H9 (cell line): ENCODE measurements around the gene ITPKB. TPM values are rescaled to one million over a fixed set of nuclear protein-coding genes. Genes with fewer than 3 reads are reported as not detected.

Source experiments
- DNase-seq: peaks from one replicate; pipeline ENCODE4 v3.0.0-alpha.2; 2017
- H2AFZ ChIP-seq: one replicate; pipeline ENCODE4 v1.6.1; 2013; ENCODE audit warnings: mild to moderate bottlenecking, low read length, control low read depth, moderate library complexity
- H2AK5ac ChIP-seq: 2 replicates; pipeline ENCODE4 v1.6.1; 2013; ENCODE audit warnings: low read length, control low read depth, mixed read lengths; ENCODE audit not compliant: insufficient read length
- H2BK120ac ChIP-seq: one replicate; pipeline ENCODE4 v1.6.1; 2013; ENCODE audit warnings: low read depth, mild to moderate bottlenecking, low read length, control low read depth, inconsistent platforms; ENCODE audit not compliant: poor library complexity, severe bottlenecking
- H2BK12ac ChIP-seq: 2 replicates; pipeline ENCODE4 v1.6.1; 2013; ENCODE audit warnings: low read length, control low read depth, mixed read lengths, low read depth; ENCODE audit not compliant: insufficient read length
- H2BK15ac ChIP-seq: 2 replicates; pipeline ENCODE4 v1.6.1; 2013; ENCODE audit warnings: low read depth, low read length, control low read depth
- H2BK20ac ChIP-seq: one replicate; pipeline ENCODE4 v1.6.1; 2013; ENCODE audit warnings: low read depth, mild to moderate bottlenecking, low read length, control low read depth, inconsistent platforms; ENCODE audit not compliant: poor library complexity, severe bottlenecking
- H2BK5ac ChIP-seq: 2 replicates; pipeline ENCODE4 v1.6.1; 2013; ENCODE audit warnings: low read length, control low read depth, mixed read lengths; ENCODE audit not compliant: insufficient read length
- H3K14ac ChIP-seq: 2 replicates; pipeline ENCODE4 v1.6.1; 2013; ENCODE audit warnings: low read length, control low read depth; ENCODE audit not compliant: insufficient read depth
- H3K18ac ChIP-seq: 2 replicates; pipeline ENCODE4 v1.6.1; 2013; ENCODE audit warnings: low read depth, mild to moderate bottlenecking, mixed read lengths, low read length, control low read depth; ENCODE audit not compliant: insufficient read length
- H3K23ac ChIP-seq: 2 replicates; pipeline ENCODE4 v1.6.1; 2013; ENCODE audit warnings: low read length, control low read depth, mixed read lengths, low read depth; ENCODE audit not compliant: insufficient read length
- H3K23me2 ChIP-seq: 2 replicates; pipeline ENCODE4 v1.6.1; 2013; ENCODE audit warnings: low read depth, mild to moderate bottlenecking, mixed read lengths, low read length, control low read depth; ENCODE audit not compliant: insufficient read length, poor library complexity, severe bottlenecking
- H3K27ac ChIP-seq: 2 replicates; pipeline ENCODE4 v1.5.1; 2013; ENCODE audit warnings: low read length, control low read depth, mixed read lengths, low read depth; ENCODE audit not compliant: insufficient read length
- H3K27me3 ChIP-seq: 2 replicates; pipeline ENCODE4 v1.6.1; 2013; ENCODE audit warnings: low read length, control low read depth, inconsistent platforms; ENCODE audit not compliant: insufficient read depth
- H3K4ac ChIP-seq: 2 replicates; pipeline ENCODE4 v1.6.1; 2013; ENCODE audit warnings: low read depth, mild to moderate bottlenecking, control low read depth, inconsistent platforms, low read length, moderate library complexity
- H3K4me1 ChIP-seq: 2 replicates; pipeline ENCODE4 v1.6.1; 2013; ENCODE audit warnings: low read length, control low read depth, inconsistent platforms; ENCODE audit not compliant: insufficient read depth
- H3K4me2 ChIP-seq: 2 replicates; pipeline ENCODE4 v1.6.1; 2013; ENCODE audit warnings: low read length, control low read depth, mixed read lengths; ENCODE audit not compliant: insufficient read length, insufficient read depth
- H3K56ac ChIP-seq: 2 replicates; pipeline ENCODE4 v1.6.1; 2013; ENCODE audit warnings: low read depth, mild to moderate bottlenecking, mixed read lengths, low read length, control low read depth; ENCODE audit not compliant: insufficient read length
- H3K79me1 ChIP-seq: 2 replicates; pipeline ENCODE4 v1.6.1; 2013; ENCODE audit warnings: low read depth, mild to moderate bottlenecking, moderate library complexity, low read length, control low read depth, inconsistent platforms; ENCODE audit not compliant: insufficient read depth, poor library complexity, severe bottlenecking
- H3K79me2 ChIP-seq: 2 replicates; pipeline ENCODE4 v1.6.1; 2013; ENCODE audit warnings: low read length, control low read depth, inconsistent platforms; ENCODE audit not compliant: insufficient read depth
- H3K9ac ChIP-seq: 2 replicates; pipeline ENCODE4 v1.6.1; 2013; ENCODE audit warnings: low read length, control low read depth, mixed read lengths; ENCODE audit not compliant: insufficient read length; ENCODE audit errors: extremely low read depth
- H3K9me3 ChIP-seq: one replicate; pipeline ENCODE4 v1.6.1; 2013; ENCODE audit warnings: low read depth, low read length, inconsistent platforms; ENCODE audit not compliant: control insufficient read depth
- H3T11ph ChIP-seq: one replicate; pipeline ENCODE4 v1.6.1; 2013; ENCODE audit warnings: mild to moderate bottlenecking, low read length, control low read depth, inconsistent platforms
- H4K20me1 ChIP-seq: one replicate; pipeline ENCODE4 v1.6.1; 2013; ENCODE audit not compliant: control insufficient read depth, insufficient read length, insufficient read depth
- H4K5ac ChIP-seq: 2 replicates; pipeline ENCODE4 v1.6.1; 2013; ENCODE audit warnings: low read depth, mild to moderate bottlenecking, mixed read lengths, low read length, control low read depth; ENCODE audit not compliant: insufficient read length
- H4K8ac ChIP-seq: replicated peaks from 2 replicates; pipeline ENCODE4 v1.6.1; 2013; ENCODE audit warnings: low read length, control low read depth, mixed read lengths, low read depth; ENCODE audit not compliant: insufficient read length
- H4K91ac ChIP-seq: 2 replicates; pipeline ENCODE4 v1.6.1; 2013; ENCODE audit warnings: low read depth, mild to moderate bottlenecking, moderate library complexity, mixed read lengths, low read length, control low read depth; ENCODE audit not compliant: insufficient read length
- H3K27ac Mint-ChIP-seq, 3 experiments: 2 replicates in 2 of 3; 3 replicates in 1 of 3; pipeline ENCODE4 v1.8.0; 2020 to 2021; ENCODE audit warnings: mixed read lengths in 3 of 3, mild to moderate bottlenecking in 1 of 3, moderate library complexity in 1 of 3
- H3K27me3 Mint-ChIP-seq: 2 replicates; pipeline ENCODE4 v1.8.0; 2021; ENCODE audit warnings: low read depth, mild to moderate bottlenecking, moderate library complexity, mixed read lengths
- H3K36me3 Mint-ChIP-seq, 3 experiments: 2 replicates in 2 of 3; 3 replicates in 1 of 3; pipeline ENCODE4 v1.8.0; 2020 to 2021; ENCODE audit warnings: low read depth in 3 of 3, mixed read lengths in 3 of 3; ENCODE audit not compliant: insufficient read depth in 1 of 3
- H3K4me1 Mint-ChIP-seq, 2 experiments: 2 replicates each; pipeline ENCODE4 v1.8.0; 2020; ENCODE audit warnings: mixed read lengths in 2 of 2
- H3K4me3 Mint-ChIP-seq, 2 experiments: 2 replicates in 1 of 2; 3 replicates in 1 of 2; pipeline ENCODE4 v1.8.0; 2020 to 2021; ENCODE audit warnings: mild to moderate bottlenecking in 2 of 2, mixed read lengths in 2 of 2, moderate library complexity in 1 of 2
- H3K9me3 Mint-ChIP-seq, 2 experiments: 2 replicates in 1 of 2; 3 replicates in 1 of 2; pipeline ENCODE4 v1.8.0; 2020; ENCODE audit warnings: mild to moderate bottlenecking in 2 of 2, mixed read lengths in 2 of 2, moderate library complexity in 1 of 2
- WGBS: extraction: QIAGEN DNeasy Blood & Tissue Kit; methylation state at CpG from one replicate; pipeline ENCODE4 v1.1.7; 2013; ENCODE audit warnings: missing lambda C conversion rate, low lambda C conversion rate, mixed read lengths; ENCODE audit not compliant: insufficient read length; ENCODE audit errors: extremely low coverage; 5-methylcytosine and 5-hydroxymethylcytosine counted together
- total RNA-seq: library from RNA; stranded (reverse); gene quantifications from 2 replicates; pipeline ENCODE4 v1.2.1, GENCODE V29; 2021
- TF ChIP-seq, protein P1 (sequence below): fragments of 200-600 bp; sonication (generic); conservative IDR thresholded peaks from 3 replicates; pipeline ENCODE4 v1.8.0; 2021; ENCODE audit warnings: antibody characterized with exemption, mild to moderate bottlenecking

Gene ITPKB
- total RNA-seq, 1 experiment from 2014 or later: 3.8 TPM

DNA sequence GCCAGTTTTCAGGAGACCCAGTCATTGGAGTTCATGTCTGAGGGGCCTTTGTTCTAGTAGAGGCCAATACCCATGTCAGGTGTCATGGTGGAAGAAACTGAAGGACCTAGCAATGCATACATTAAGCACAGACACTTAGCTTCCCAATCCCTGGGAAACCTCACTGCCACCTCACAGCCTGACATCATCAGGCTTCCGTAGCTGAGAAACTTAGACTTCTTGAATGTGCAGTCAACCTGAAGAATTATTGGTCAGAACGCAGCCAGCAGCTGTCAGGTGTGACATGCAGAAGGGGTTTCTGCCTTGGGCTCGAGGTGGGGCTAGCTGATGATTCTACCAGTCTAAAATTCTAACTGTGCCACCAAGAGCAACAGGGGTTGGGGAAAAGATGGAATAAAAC lies 1.9 kb upstream of the ITPKB start:
- H3K27ac Mint-ChIP-seq: no peak overlapping the region

More for the DNA sequence above, 1.9 kb upstream of the ITPKB start:
- Histone ChIP-seq H3K9ac (no peak overlapping the region), H3K23me2 (peaks cover 25% of the 10 kb centered on the region), H4K91ac (no peak overlapping the region), H3K18ac (no peak overlapping the region), H3K4me1 (no peaks in the 10 kb centered on the region), H3K9me3 (no peaks in the 10 kb centered on the region), H3K27me3 (peaks cover 11% of the 10 kb centered on the region; the same call in 1 of the 2 replicates), H3K27ac (no peak overlapping the region), H3K4ac (no peak overlapping the region), H4K8ac (no peak overlapping the region), H3K23ac (no peak overlapping the region), H2BK20ac (no peak overlapping the region), H3K56ac (no peak overlapping the region), H4K5ac (no peak overlapping the region), H3K14ac (no peak overlapping the region), H2BK15ac (no peak overlapping the region), H2BK120ac (no peak overlapping the region), H3K79me1 (no peaks in the 10 kb centered on the region), H3K4me2 (no peak overlapping the region), H2BK5ac (no peak overlapping the region), H2AFZ (no peak overlapping the region), H2BK12ac (no peak overlapping the region), H3K79me2 (no peaks in the 10 kb centered on the region), H4K20me1 (no peaks in the 10 kb centered on the region), H2AK5ac (no peak overlapping the region), H3T11ph (no peak overlapping the region)
- TF ChIP-seq, protein P1, sequence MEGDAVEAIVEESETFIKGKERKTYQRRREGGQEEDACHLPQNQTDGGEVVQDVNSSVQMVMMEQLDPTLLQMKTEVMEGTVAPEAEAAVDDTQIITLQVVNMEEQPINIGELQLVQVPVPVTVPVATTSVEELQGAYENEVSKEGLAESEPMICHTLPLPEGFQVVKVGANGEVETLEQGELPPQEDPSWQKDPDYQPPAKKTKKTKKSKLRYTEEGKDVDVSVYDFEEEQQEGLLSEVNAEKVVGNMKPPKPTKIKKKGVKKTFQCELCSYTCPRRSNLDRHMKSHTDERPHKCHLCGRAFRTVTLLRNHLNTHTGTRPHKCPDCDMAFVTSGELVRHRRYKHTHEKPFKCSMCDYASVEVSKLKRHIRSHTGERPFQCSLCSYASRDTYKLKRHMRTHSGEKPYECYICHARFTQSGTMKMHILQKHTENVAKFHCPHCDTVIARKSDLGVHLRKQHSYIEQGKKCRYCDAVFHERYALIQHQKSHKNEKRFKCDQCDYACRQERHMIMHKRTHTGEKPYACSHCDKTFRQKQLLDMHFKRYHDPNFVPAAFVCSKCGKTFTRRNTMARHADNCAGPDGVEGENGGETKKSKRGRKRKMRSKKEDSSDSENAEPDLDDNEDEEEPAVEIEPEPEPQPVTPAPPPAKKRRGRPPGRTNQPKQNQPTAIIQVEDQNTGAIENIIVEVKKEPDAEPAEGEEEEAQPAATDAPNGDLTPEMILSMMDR: no peak
- no peak for DNase-seq
- peaks cover 9 to 12% of the 10 kb centered on the region in 2 experiments; a peak in 4 of 5 replicates for H3K9me3 Mint-ChIP-seq
- H3K4me3 Mint-ChIP-seq: no peak overlapping the region
- H3K4me1 Mint-ChIP-seq: peaks cover 11 to 12% of the 10 kb centered on the region in 2 experiments; a peak in 3 of 4 replicates
- no CpG with 5 or more reads among the region's 3 CpGs for WGBS
- H3K36me3 Mint-ChIP-seq: no peaks in the 10 kb centered on the region; a peak in 2 of 7 replicates
- H3K27me3 Mint-ChIP-seq: peaks cover 39% of the 10 kb centered on the region
